ENCODE measurements around the gene ATXN2L. TPM values are rescaled to one million over a fixed set of nuclear protein-coding genes. Genes with fewer than 3 reads are reported as not detected.

ATXN2L gene
- total and polyA plus RNA-seq, 4 donors = 23.1 to 40.7 (median 32.8) TPM

- Histone ChIP-seq H3K4me1 (ENCODE audit: control insufficient read depth in 4 of 4, insufficient read depth in 4 of 4, low read length in 3 of 4) (no peaks in the 10 kb centered on the region), H3K9ac (ENCODE audit: low read depth in 1 of 2, low read length in 2 of 2) (no peak overlapping the region), H3K9me3 (ENCODE audit: control insufficient read depth in 4 of 4, low read length in 3 of 4) (no peaks in the 10 kb centered on the region), H3K27me3 (ENCODE audit: control insufficient read depth in 4 of 4, insufficient read depth in 4 of 4, low read length in 3 of 4) (no peaks in the 10 kb centered on the region), H3K36me3 (ENCODE audit: control insufficient read depth in 4 of 4, insufficient read depth in 3 of 4, low read depth in 1 of 4, low read length in 3 of 4) (peaks cover 33 to 61% (median 43%) of the 10 kb centered on the region in 4 donors), H3K4me3 (ENCODE audit: low read depth in 1 of 3, low read length in 3 of 3) (no peak overlapping the region), H3K27ac (ENCODE audit: low read depth in 1 of 2, low read length in 2 of 2) (no peak overlapping the region)
- 95% methylated on average over 7 of the region's 7 CpGs for WGBS
- TF ChIP-seq EGR1 (IDR thresholded peaks at IDR 0.05; ENCODE audit: low read depth in 2 of 2) = no peak
- no peak for TF ChIP-seq GABPA (IDR thresholded peaks at IDR 0.05 in 1 of 2, conservative IDR thresholded peaks at IDR 0.05 in 1 of 2)
- TF ChIP-seq HNF4G (IDR thresholded peaks at IDR 0.05) = no peak
- no peak for TF ChIP-seq FOXA2 (IDR thresholded peaks at IDR 0.05)
- no peak for TF ChIP-seq FOXA1 (IDR thresholded peaks at IDR 0.05)
- TF ChIP-seq RXRA (IDR thresholded peaks at IDR 0.05) = no peak
- no peak for TF ChIP-seq NR2F2 (IDR thresholded peaks at IDR 0.05)
- TF ChIP-seq CTCF (IDR thresholded peaks at IDR 0.05; ENCODE audit: low read depth, low read length, missing input control) = no peak
- no peak for TF ChIP-seq RAD21 (IDR thresholded peaks at IDR 0.05)
- no peak for TF ChIP-seq JUND (IDR thresholded peaks at IDR 0.05)
- no peak for TF ChIP-seq MAX (IDR thresholded peaks at IDR 0.05)
- no peak for TF ChIP-seq TAF1 (conservative IDR thresholded peaks at IDR 0.05)
- no peak for TF ChIP-seq ZBTB33 (IDR thresholded peaks at IDR 0.05)
- TF ChIP-seq SP1 (IDR thresholded peaks at IDR 0.05) = no peak
- TF ChIP-seq YY1 (IDR thresholded peaks at IDR 0.05) = no peak
- DNase-seq (ENCODE audit: low spot score) = no peak
These were observed 15.1 kb downstream of the ATXN2L start for GRCh38 chr16:28837672-28838557.

- H3K9me3 ChIP-seq (ENCODE audit: control insufficient read depth in 4 of 4, low read length in 3 of 4) = no peaks in the 10 kb centered on the region
- no peak overlapping the region for H3K4me3 ChIP-seq (ENCODE audit: low read depth in 1 of 3, low read length in 3 of 3)
- 100% methylated on average over 1 of the region's 1 CpG for WGBS
- DNase-seq (ENCODE audit: low spot score) = no peak
- H3K27ac ChIP-seq (ENCODE audit: low read depth in 1 of 2, low read length in 2 of 2) = no peak overlapping the region
- H3K27me3 ChIP-seq (ENCODE audit: control insufficient read depth in 4 of 4, insufficient read depth in 4 of 4, low read length in 3 of 4) = no peaks in the 10 kb centered on the region
- no peak overlapping the region for H3K9ac ChIP-seq (ENCODE audit: low read depth in 1 of 2, low read length in 2 of 2)
- H3K4me1 ChIP-seq (ENCODE audit: control insufficient read depth in 4 of 4, insufficient read depth in 4 of 4, low read length in 3 of 4) = no peaks in the 10 kb centered on the region
- H3K36me3 ChIP-seq (ENCODE audit: control insufficient read depth in 4 of 4, insufficient read depth in 3 of 4, low read depth in 1 of 4, low read length in 3 of 4) = peaks cover 33 to 61% (median 40%) of the 10 kb centered on the region in 4 donors
- TF ChIP-seq TAF1 (conservative IDR thresholded peaks at IDR 0.05) = no peak
- no peak for TF ChIP-seq ATF3 (IDR thresholded peaks at IDR 0.05)
- no peak for TF ChIP-seq RXRA (IDR thresholded peaks at IDR 0.05)
- no peak for TF ChIP-seq MAX (IDR thresholded peaks at IDR 0.05)
- TF ChIP-seq GABPA (IDR thresholded peaks at IDR 0.05 in 1 of 2, conservative IDR thresholded peaks at IDR 0.05 in 1 of 2) = no peak
- no peak for TF ChIP-seq RAD21 (IDR thresholded peaks at IDR 0.05)
- TF ChIP-seq CTCF (IDR thresholded peaks at IDR 0.05; ENCODE audit: low read depth, low read length, missing input control) = no peak
- TF ChIP-seq ZBTB33 (IDR thresholded peaks at IDR 0.05) = no peak
- TF ChIP-seq HNF4A (conservative IDR thresholded peaks at IDR 0.05) = no peak
- TF ChIP-seq HNF4G (IDR thresholded peaks at IDR 0.05) = no peak
- no peak for TF ChIP-seq SP1 (IDR thresholded peaks at IDR 0.05)
- TF ChIP-seq NR2F2 (IDR thresholded peaks at IDR 0.05) = no peak
- no peak for TF ChIP-seq JUND (IDR thresholded peaks at IDR 0.05)
- no peak for TF ChIP-seq FOXA2 (IDR thresholded peaks at IDR 0.05)
These were observed 15.7 kb downstream of the ATXN2L start for GRCh38 chr16:28838558-28838918.

Data from liver (tissue), 9 donors.